A204.1 (cell line): ENCODE data around the gene GAP43.

Experiments
- FAIRE-seq: peaks from 2 replicates; lab custom pipeline; 2012; peaks lifted over from hg19 to GRCh38; lab: Jason Lieb, UNC

The GAP43 gene

GRCh38 chr3:115627180-115628074 lies 4.1 kb downstream of the GAP43 start:
- FAIRE-seq, result no peak

- FAIRE-seq, result no peak
Measured at GRCh38 chr3:115628075-115628412, 4.7 kb downstream of the GAP43 start.

GRCh38 chr3:115630850-115631249 lies 7.5 kb downstream of the GAP43 start:
- FAIRE-seq, result no peak

GRCh38 chr3:115632026-115632425 lies 8.7 kb downstream of the GAP43 start:
- no peak for FAIRE-seq

GRCh38 chr3:115633467-115633866 lies 10.2 kb downstream of the GAP43 start:
- FAIRE-seq, result no peak

- FAIRE-seq, result no peak
Measured at GRCh38 chr3:115634052-115634451, 10.7 kb downstream of the GAP43 start.

GRCh38 chr3:115635406-115635805 lies 12.1 kb downstream of the GAP43 start:
- no peak for FAIRE-seq

GRCh38 chr3:115638241-115638640 lies 14.9 kb downstream of the GAP43 start:
- no peak for FAIRE-seq

GRCh38 chr3:115638991-115639390 lies 15.7 kb downstream of the GAP43 start:
- FAIRE-seq, result no peak

GRCh38 chr3:115644391-115644790 lies 21.1 kb downstream of the GAP43 start:
- no peak for FAIRE-seq

GRCh38 chr3:115646027-115646690 lies 22.8 kb downstream of the GAP43 start:
- FAIRE-seq, result no peak

- FAIRE-seq, result no peak
Measured at GRCh38 chr3:115648559-115648958, 25.2 kb downstream of the GAP43 start.

GRCh38 chr3:115651087-115651486 lies 27.8 kb downstream of the GAP43 start:
- FAIRE-seq, result no peak

GRCh38 chr3:115651599-115651998 lies 28.3 kb downstream of the GAP43 start:
- no peak for FAIRE-seq

- no peak for FAIRE-seq
Measured at GRCh38 chr3:115652738-115653137, 29.4 kb downstream of the GAP43 start.

GRCh38 chr3:115655761-115656282 lies 32.5 kb downstream of the GAP43 start:
- FAIRE-seq, result no peak

- no peak for FAIRE-seq
Measured at GRCh38 chr3:115657168-115657567, 33.9 kb downstream of the GAP43 start.

- FAIRE-seq, result no peak
Measured at GRCh38 chr3:115658032-115658336, 34.7 kb downstream of the GAP43 start.

GRCh38 chr3:115658337-115659181 lies 35.2 kb downstream of the GAP43 start:
- no peak for FAIRE-seq

- no peak for FAIRE-seq
Measured at GRCh38 chr3:115659253-115660220, 36.2 kb downstream of the GAP43 start.

- FAIRE-seq, result no peak
Measured at GRCh38 chr3:115660646-115661337, 37.5 kb downstream of the GAP43 start.
